ENCODE data around the gene ZBTB16. TPM values are rescaled to one million over a fixed set of nuclear protein-coding genes. Genes with fewer than 3 reads are reported as not detected.

Gene ZBTB16
- total and polyA plus RNA-seq, 3 donors from 2014 or later, result 11.4 to 88.5 (median 51.5) TPM

- Histone ChIP-seq H3K4me1 (peaks cover 36% of the 10 kb centered on the region), H3K27me3 (no peaks in the 10 kb centered on the region), H3K4me3 (no peak overlapping the region), H3K36me3 (ENCODE audit: low read depth, missing control alignments) (no peaks in the 10 kb centered on the region), H3K27ac (peak overlapping the region in 1 of 2 donors; percentile 13), H3K9me3 (no peaks in the 10 kb centered on the region)
- intact Hi-C loops (cut with DNase I; ENCODE audit: low total_unique reads), result no loop called here
- no peak for TF ChIP-seq POLR2A (IDR thresholded peaks at IDR 0.05)
- TF ChIP-seq CTCF (IDR thresholded peaks at IDR 0.05), result no peak
- peak; percentile 39 for DNase-seq
- WGBS, 2 donors, result 69 to 78% methylated on average over 6 of the region's 6 CpGs
Measured at GRCh38 chr11:114215871-114216795, 156.6 kb downstream of the ZBTB16 start.

DNA sequence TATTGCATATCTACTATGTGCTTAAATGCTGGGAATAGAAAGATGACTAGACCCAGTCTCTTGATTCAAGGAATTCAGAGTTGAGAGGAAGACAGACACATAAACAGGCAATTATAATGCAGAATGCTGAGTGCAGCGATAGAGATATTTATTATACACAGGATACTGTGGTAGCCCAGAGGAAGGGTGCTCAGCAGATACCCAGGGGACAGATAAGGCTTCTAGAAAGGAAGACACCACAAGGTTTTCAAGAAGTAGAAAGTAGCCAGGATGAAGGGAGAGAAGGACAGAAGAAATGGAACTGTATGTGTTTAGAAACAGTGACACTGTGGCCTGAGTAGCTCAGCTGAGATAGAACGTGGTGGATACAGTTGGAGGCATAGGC lies 157.3 kb downstream of the ZBTB16 start:
- H3K9me3 ChIP-seq, result no peaks in the 10 kb centered on the region
- no peaks in the 10 kb centered on the region for H3K27me3 ChIP-seq
- DNase-seq, result no peak
- 73 to 76% methylated on average over 2 of the region's 2 CpGs for WGBS, 2 donors
- peaks cover 36% of the 10 kb centered on the region for H3K4me1 ChIP-seq
- no peaks in the 10 kb centered on the region for H3K36me3 ChIP-seq (ENCODE audit: low read depth, missing control alignments)
- H3K4me3 ChIP-seq, result no peak overlapping the region
- intact Hi-C loops (cut with DNase I; ENCODE audit: low total_unique reads), result no loop called here
- TF ChIP-seq POLR2A (IDR thresholded peaks at IDR 0.05), result no peak
- TF ChIP-seq CTCF (IDR thresholded peaks at IDR 0.05), result no peak
- H3K27ac ChIP-seq, result no peak overlapping the region

GRCh38 chr11:114218508-114218907 lies 159.0 kb downstream of the ZBTB16 start:
- TF ChIP-seq CTCF (IDR thresholded peaks at IDR 0.05) (no peak), POLR2A (IDR thresholded peaks at IDR 0.05) (no peak)
- Histone ChIP-seq H3K27me3 (no peaks in the 10 kb centered on the region), H3K4me1 (peaks cover 36% of the 10 kb centered on the region), H3K36me3 (ENCODE audit: low read depth, missing control alignments) (no peaks in the 10 kb centered on the region), H3K4me3 (no peak overlapping the region), H3K27ac (no peak overlapping the region), H3K9me3 (no peaks in the 10 kb centered on the region)
- intact Hi-C loops (cut with DNase I; ENCODE audit: low total_unique reads), result no loop called here
- DNase-seq, result no peak
- WGBS, 2 donors, result 82 to 88% methylated on average over 3 of the region's 3 CpGs

GRCh38 chr11:114219559-114220349 lies 160.2 kb downstream of the ZBTB16 start:
- DNase-seq, result no peak
- Histone ChIP-seq H3K27me3 (no peaks in the 10 kb centered on the region), H3K4me3 (no peak overlapping the region), H3K36me3 (ENCODE audit: low read depth, missing control alignments) (no peaks in the 10 kb centered on the region), H3K4me1 (peaks cover 36% of the 10 kb centered on the region), H3K27ac (peak overlapping the region in 1 of 2 donors; percentile 12), H3K9me3 (no peaks in the 10 kb centered on the region)
- intact Hi-C loops (cut with DNase I; ENCODE audit: low total_unique reads), result no loop called here
- TF ChIP-seq CTCF (IDR thresholded peaks at IDR 0.05) (no peak), POLR2A (IDR thresholded peaks at IDR 0.05) (no peak)
- 43 to 59% methylated on average over 5 to 6 of the region's 6 CpGs for WGBS, 2 donors

All from testis (tissue), 3 donors.